Endothelial cell of umbilical vein (primary cell): ENCODE data around the gene GFAP.

Experiments used
- CTCF ChIP-seq, 2 donors: IDR thresholded peaks; 1 replicate in 1 of 2; 2 replicates in 1 of 2; pipeline ENCODE4 v1.5.1; 2011; ENCODE audit warnings: low read length in 2 of 2, mild to moderate bottlenecking in 2 of 2, moderate library complexity in 2 of 2, control low read depth in 1 of 2, inconsistent platforms in 1 of 2, low read depth in 1 of 2; ENCODE audit not compliant: insufficient read depth in 1 of 2; ENCODE audit errors: extremely low read depth in 1 of 2
- POLR2A ChIP-seq: IDR thresholded peaks from 2 replicates; pipeline ENCODE4 v1.6.1; 2012; ENCODE audit warnings: low read depth, mild to moderate bottlenecking, control low read depth, low read length

GRCh38 chr17:44887016-44887415 is 28.3 kb downstream of the GFAP start:
- TF ChIP-seq POLR2A: no peak
- no peak for TF ChIP-seq CTCF (IDR thresholded peaks at IDR 0.05; ENCODE audit: extremely low read depth in 1 of 2, insufficient read depth in 1 of 2, low read depth in 1 of 2, low read length in 2 of 2)
